ENCODE results near the gene ZP4.
"Not testable (repeated sequence)": the region's sequence is repeated elsewhere in the genome, so short reads cannot be mapped to it uniquely, and the experiment has no call there.

ZP4 gene

GRCh38 chr1:237877631-237878030 is 13.1 kb downstream of the ZP4 start:
- no peak for DNase-seq (ENCODE audit: low read depth)

GRCh38 chr1:237875291-237875690 is 15.4 kb downstream of the ZP4 start:
- no peak for DNase-seq (ENCODE audit: low read depth)

GRCh38 chr1:237873487-237874211 is 17.1 kb downstream of the ZP4 start:
- DNase-seq (ENCODE audit: low read depth): no peak

- no peak for DNase-seq (ENCODE audit: low read depth)
These were observed 21.7 kb downstream of the ZP4 start for GRCh38 chr1:237868817-237869600.

GRCh38 chr1:237867380-237867888 is 23.3 kb downstream of the ZP4 start:
- no peak for DNase-seq (ENCODE audit: low read depth)

- no peak for DNase-seq (ENCODE audit: low read depth)
These were observed 26.1 kb downstream of the ZP4 start for GRCh38 chr1:237864338-237865244.

GRCh38 chr1:237863234-237863633 is 27.5 kb downstream of the ZP4 start:
- DNase-seq (ENCODE audit: low read depth): no peak

GRCh38 chr1:237861944-237862343 is 28.8 kb downstream of the ZP4 start:
- no peak for DNase-seq (ENCODE audit: low read depth)

GRCh38 chr1:237858992-237859391 is 31.7 kb downstream of the ZP4 start:
- DNase-seq (ENCODE audit: low read depth): no peak

GRCh38 chr1:237857455-237857854 is 33.3 kb downstream of the ZP4 start:
- DNase-seq (ENCODE audit: low read depth): no peak

- DNase-seq (ENCODE audit: low read depth): no peak
These were observed 38.4 kb downstream of the ZP4 start for GRCh38 chr1:237852342-237852741.

- DNase-seq (ENCODE audit: low read depth): no peak
These were observed 39.4 kb downstream of the ZP4 start for GRCh38 chr1:237851210-237851845.

GRCh38 chr1:237843516-237843915 is 47.2 kb downstream of the ZP4 start:
- DNase-seq (ENCODE audit: low read depth): not testable (repeated sequence)

- DNase-seq (ENCODE audit: low read depth): no peak
These were observed 49.2 kb downstream of the ZP4 start for GRCh38 chr1:237841485-237841884.

GRCh38 chr1:237838904-237839534 is 51.7 kb downstream of the ZP4 start:
- no peak for DNase-seq (ENCODE audit: low read depth)

- DNase-seq (ENCODE audit: low read depth): no peak
These were observed 52.4 kb downstream of the ZP4 start for GRCh38 chr1:237838320-237838719.

GRCh38 chr1:237834461-237834860 is 56.3 kb downstream of the ZP4 start:
- DNase-seq (ENCODE audit: low read depth): no peak

GRCh38 chr1:237834048-237834447 is 56.7 kb downstream of the ZP4 start:
- DNase-seq (ENCODE audit: low read depth): no peak

- DNase-seq (ENCODE audit: low read depth): no peak
These were observed 57.9 kb downstream of the ZP4 start for GRCh38 chr1:237832858-237833257.
